IPS DF 4.7 (cell line): ENCODE measurements around the gene PPY.
"Not testable (repeated sequence)": the region's sequence is repeated elsewhere in the genome, so short reads cannot be mapped to it uniquely, and the experiment has no call there.

Experiments
- DNase-seq: peaks from one replicate; pipeline ENCODE4 v3.0.0-alpha.2; 2013; ENCODE audit warnings: low spot score; ENCODE audit errors: extremely low read depth

Gene PPY, protein sequence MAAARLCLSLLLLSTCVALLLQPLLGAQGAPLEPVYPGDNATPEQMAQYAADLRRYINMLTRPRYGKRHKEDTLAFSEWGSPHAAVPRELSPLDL

GRCh38 chr17:43942051-43942685, at the start of gene PPY:
Gene PPY (minus strand): TSS chr17:43942476. CDS start chr17:43941654, 822 bp downstream.
- no peak for DNase-seq

DNA sequence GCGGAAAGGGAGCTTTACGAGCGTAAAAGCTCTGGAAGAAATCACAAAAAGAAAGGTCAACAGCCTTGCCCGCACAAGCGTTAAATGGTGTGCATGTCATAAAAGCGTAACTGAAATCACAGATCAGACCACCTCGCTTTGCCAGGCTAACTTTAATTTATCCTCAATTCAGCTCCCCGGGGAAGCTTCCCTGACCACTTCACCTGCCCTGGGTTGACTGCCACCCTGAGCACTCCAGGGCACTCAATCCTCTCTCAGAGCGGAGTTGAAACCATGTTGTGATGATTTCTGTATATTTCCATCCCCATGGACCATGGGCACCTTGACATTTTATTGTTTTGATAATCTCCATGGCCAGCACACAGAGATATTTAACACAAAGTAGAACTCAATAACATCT, 46.0 kb upstream of the PPY start:
- DNase-seq = no peak

GRCh38 chr17:43987131-43988021, 45.1 kb upstream of the PPY start:
- no peak for DNase-seq

DNA sequence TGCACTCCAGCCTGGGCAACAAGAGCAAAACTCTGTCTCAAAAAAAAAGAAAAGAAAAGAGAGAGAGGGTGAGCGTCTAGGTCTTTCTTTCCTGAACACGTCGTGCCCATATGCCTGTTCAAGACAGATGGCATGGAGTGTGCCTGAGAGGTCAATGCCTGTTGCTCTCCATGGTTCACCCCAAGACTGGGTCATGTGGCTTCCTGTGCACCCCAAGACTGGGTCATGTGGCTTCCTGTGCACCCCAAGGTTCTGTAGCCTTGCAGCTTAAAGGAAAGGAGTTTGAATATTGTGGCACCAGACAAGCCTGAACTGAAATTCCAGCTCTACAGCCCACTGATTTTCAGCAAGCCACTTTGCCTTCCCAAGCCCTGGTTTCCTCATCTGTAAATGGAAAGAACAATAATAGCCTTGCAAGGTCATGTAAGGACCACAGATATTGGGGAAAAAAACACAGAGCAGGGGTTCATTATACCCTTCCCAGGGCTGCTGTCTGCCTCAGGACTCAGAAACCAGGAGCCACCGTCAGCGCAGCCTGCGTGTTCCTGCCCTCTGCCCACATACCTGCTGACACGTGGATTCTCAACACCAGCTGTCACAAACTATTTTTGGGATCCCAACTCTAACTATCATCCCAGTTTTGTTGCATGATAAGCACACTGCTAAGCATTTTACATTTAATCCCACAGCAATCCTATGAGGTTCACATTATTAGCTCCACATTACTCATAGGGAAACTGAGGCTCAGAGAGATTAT, 44.1 kb upstream of the PPY start:
- no peak for DNase-seq

GRCh38 chr17:43984521-43984920, 42.2 kb upstream of the PPY start:
- no peak for DNase-seq

DNA sequence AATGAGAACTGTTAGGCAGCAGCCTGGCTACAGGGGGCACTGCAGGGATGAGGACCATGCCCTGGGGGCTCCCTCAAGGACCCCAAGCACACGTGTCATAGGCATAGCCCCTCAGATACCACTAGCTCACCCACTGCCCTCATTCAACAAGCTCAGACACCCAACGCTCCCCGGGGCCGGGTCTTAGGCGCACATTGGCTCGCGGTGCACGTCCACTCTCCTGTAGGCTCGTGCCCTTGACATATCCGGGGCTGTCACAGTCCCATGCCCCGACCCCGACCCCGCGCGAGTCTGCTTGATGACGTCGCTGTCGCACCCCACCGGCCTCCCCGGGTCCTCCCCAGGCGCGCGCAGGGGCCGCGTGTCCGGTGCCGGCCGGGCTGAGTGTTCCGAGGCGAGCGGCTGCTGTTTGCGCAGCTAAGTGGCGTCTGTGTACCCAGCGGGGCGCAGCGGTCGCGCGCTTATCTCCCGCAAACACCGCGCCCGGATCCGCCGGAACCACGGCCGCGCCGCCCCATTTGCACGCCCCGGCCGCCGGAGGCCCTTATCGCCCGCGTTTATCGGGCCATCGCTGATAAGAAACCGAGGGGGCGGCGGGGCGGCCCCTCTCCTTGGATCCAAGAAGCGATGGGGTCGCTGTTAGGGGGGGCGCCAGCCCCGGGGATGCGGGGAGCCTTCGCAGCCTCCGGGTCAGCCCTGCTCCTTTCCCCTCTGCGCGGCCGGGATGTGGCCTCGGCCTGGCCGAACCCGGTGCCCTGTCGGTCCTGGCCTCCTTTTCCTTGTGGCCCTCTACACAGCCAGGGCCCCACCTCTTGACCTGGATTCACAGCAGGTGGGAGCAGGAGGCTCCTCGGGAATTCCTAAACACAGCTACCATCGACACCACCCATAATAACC, 41.5 kb upstream of the PPY start:
- no peak for DNase-seq

DNA sequence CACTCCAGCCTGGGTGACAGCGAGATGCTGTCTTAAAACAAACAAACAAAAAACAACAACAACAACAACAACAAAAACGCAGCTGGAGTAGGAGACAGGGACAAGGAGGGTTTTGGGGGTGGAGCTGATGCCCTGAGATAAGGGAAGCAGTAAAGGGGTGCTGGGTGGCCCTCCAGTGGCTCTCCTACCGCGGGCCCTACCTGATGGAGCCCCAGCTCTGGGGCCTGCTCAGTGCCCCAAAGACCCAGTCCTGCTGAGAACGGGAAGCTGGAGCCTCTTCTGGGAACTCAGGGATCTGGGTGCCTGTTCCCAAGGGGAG, 40.9 kb upstream of the PPY start:
- DNase-seq = no peak

GRCh38 chr17:43982171-43982570, 39.9 kb upstream of the PPY start:
- no peak for DNase-seq

GRCh38 chr17:43979671-43980070, 37.4 kb upstream of the PPY start:
- no peak for DNase-seq

- DNase-seq = no peak
Observed at GRCh38 chr17:43979011-43979410, 36.7 kb upstream of the PPY start.

DNA sequence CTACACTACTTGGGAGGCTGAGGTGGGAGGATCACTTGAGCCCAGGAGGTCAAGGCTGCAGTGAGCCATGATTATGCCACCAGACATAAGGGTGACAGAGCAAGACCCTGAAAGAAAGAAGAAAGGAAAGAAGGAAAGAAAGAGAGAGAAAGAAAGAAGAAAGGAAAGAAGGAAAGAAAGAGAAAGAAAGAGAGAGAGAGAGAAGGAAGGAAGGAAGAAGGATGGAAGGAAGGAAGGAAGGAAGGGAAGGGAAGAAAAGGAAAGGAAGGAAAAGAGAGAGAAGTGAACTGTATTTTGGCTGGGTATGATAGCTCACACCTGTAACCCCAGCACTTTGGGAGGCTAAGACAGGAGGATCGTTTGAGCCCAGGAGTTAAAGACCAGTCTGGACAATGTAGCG, 35.8 kb upstream of the PPY start:
- DNase-seq = no peak

DNA sequence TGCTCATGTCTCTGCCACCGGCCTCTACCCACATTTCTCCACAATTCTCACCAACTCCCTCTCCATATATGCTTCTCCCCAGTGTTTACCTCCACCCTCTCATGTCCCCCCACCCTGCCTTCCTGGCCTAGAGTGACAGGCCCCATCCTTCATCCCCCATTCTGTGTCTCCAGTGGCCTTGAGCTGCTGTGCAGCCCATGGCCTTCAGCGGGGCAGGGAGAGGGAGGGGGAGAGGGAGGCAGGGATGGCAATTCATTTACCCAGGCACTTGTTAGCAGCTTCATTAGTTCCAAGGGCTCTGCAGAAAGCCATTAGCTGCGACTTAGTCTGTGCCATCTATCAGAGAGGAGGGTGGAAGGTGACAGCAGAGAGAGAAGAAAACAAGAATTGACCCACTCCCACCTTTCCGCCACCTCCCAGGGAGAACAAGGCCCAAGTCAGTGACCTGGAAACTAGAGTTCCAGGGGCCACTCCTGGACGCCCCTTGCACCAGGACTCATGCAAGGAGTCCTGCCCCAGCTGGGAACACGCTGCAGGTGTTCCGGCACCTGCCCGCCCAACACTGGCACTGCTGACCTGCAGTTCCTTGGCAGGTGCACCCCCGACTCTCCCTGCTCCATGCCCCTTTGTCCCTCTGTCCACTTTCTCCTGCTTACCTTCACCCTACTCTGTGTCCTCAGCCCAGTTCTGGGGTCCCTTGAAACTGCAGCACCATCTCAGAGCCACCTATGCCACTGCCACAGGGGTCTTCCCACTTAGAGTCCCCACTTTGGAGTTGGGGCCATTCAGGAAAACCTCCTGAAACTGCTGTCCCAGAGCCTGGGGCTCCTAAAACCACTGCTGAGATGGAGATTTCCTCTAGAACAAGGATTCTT, 34.9 kb upstream of the PPY start:
- no peak for DNase-seq

- no peak for DNase-seq
Observed at GRCh38 chr17:43975898-43976297, 33.6 kb upstream of the PPY start.

DNA sequence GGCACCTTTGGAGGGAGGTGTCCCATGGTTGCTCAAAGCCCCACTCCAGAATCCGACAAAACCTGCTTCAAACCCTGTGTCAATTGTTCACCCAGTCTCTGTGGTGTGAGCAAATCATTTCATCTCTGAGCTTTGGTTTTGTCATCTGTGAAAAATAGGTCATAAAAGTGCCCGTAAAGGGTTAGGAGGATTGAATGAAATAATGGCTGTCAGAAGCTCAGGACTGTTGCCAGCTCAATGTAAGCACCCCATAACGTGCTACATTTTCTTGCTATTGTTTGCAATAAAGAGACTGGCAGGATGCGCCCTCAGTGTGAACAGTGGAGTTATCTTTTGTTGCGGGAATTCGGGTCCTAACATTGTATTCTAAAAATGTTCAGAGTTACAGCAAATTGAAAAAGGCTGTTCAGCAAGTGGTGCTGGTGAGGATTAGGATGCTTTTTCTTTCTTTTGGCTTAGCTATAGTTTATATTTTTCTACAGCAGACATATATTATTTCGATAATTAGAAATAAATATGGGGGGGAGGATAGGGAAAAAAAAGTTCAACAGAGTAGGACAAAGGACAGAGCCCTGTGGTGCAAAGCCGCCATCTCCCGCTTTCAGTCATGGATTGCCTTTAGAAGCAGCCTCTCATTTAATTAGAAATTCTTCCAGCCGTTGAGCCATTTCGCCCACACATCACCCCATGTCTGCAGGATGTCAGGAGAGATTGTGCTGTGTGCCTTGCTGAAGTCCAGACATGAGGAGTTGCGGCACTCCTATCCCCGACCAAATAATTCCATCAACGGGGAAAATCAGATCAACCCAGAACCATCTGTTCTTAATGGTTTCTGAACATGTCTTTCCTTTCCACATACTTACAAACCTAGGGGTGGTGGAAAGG, 32.3 kb upstream of the PPY start:
- DNase-seq = no peak

- DNase-seq = not testable (repeated sequence)
Observed at GRCh38 chr17:43972444-43973212, 30.4 kb upstream of the PPY start.

GRCh38 chr17:43971436-43971835, 29.2 kb upstream of the PPY start:
- not testable (repeated sequence) for DNase-seq

DNA sequence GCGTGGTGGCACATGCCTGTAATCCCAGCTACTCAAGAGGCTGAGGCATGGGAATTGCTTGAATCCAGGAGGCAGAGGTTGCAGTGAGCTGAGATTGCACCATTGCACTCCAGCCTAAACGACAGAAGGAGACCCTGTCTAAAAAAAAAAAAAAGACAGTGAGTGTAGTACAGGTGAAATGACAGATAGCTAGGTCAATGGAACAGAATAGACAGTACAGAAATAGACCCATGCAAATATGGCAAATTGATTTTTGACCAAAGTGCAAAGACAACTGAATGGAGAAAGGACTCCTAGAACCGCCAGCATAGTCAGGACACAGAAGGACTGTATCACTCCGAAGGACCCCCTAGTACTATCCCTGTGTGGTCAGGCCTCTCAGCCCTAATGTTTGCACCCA, 28.1 kb upstream of the PPY start:
- DNase-seq = no peak

- no peak for DNase-seq
Observed at GRCh38 chr17:43967251-43967875, 25.1 kb upstream of the PPY start.
